Measurements from ENCODE around the gene EFCAB11.

DNA sequence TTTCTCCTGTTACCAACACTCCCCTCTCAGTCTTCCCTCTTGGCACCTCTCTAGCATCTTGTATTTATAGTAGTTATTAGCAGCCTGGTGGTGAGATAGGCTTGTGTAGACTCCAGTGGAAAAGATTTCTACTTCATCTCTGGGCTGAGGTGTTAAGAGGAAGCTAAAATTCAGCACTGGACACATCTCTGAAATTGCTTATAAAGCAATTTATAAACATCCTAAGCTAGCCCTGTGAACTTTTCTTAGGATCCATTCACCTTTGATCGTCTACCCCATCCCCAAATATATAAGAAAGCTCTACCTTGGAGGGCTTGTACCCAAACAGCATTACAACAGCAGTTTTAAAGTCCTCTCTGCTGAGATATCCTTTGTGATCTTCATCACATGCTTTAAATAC, 928 bp downstream of the EFCAB11 start:
- TF ChIP-seq CTCF (IDR thresholded peaks at IDR 0.05; ENCODE audit: low read depth, low read length) (no peak), POLR2A (IDR thresholded peaks at IDR 0.05; ENCODE audit: extremely low read depth, insufficient read length) (no peak), MYC (IDR thresholded peaks at IDR 0.05; ENCODE audit: low read depth, low read length) (no peak), MAX (IDR thresholded peaks at IDR 0.05; ENCODE audit: low read depth, low read length) (no peak)
